Fibroblast of gingiva (primary cell): ENCODE results near the gene MAP4K2.
"Not testable (repeated sequence)": the region's sequence is repeated elsewhere in the genome, so short reads cannot be mapped to it uniquely, and the experiment has no call there.

Experiments used
- DNase-seq: peaks from one replicate; pipeline ENCODE4 v3.0.0-alpha.2; 2011; ENCODE audit warnings: low read depth

MAP4K2 gene

DNA sequence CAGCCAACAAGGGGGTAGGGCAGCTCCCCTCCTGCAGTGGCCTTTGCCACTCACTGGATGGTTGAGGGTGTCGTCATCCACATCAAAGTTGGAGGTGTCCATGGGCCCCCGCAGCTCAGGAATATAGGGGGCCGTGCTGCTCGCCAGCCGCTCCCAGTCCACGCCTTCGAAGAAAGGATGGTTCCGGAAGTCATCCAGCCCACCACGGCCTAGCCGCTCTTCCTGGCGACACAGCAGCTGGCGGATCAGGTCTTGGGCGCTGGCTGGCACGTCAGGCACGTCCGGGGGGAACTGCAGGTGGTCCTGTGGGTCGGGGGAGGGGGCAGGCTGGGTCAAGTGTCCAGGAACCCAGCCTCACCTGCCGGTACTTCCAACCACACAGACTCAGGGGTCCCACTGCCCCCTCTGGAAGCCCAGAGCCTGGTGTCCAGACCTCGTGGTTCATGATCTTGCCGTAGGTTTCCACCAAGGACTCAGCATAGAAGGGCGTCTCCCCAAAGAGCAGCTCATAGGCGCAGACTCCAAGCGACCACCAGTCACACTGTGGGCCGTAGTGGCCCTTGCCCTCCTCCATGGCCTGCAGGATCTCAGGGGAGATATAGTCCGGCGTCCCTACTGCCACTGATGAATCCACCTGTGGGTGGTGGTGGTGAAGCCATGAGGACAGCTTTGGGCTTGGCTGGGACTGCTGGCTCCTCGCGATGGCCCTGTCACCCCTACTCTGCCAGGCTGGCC is 35.8 kb upstream of the MAP4K2 start:
- DNase-seq, result no peak

GRCh38 chr11:64837887-64838351 is 34.9 kb upstream of the MAP4K2 start:
- DNase-seq, result no peak

GRCh38 chr11:64836448-64837072 is 33.5 kb upstream of the MAP4K2 start:
- DNase-seq, result no peak

- DNase-seq, result no peak
These were observed 32.8 kb upstream of the MAP4K2 start for GRCh38 chr11:64835616-64836447.

GRCh38 chr11:64834723-64835615 is 32.0 kb upstream of the MAP4K2 start:
- DNase-seq, result no peak

- DNase-seq, result no peak
These were observed 31.2 kb upstream of the MAP4K2 start for GRCh38 chr11:64834031-64834722.

- DNase-seq, result no peak
These were observed 30.5 kb upstream of the MAP4K2 start for GRCh38 chr11:64833509-64833908.

DNA sequence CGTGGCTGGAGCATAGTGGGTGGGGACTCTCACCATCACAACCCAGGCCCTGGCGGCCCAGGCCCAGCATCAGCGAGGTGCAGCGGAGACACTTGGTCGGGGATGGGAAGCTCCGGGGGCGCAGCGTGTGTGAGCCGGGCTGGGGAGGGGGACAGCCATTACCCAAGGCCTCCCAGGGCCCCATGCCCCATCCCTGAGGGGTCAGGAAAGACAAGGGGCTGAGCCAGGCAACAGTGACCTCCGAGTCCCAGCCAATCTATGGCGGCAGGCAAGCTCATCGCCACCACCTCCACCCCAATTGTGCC is 30.1 kb upstream of the MAP4K2 start:
- DNase-seq, result no peak

DNA sequence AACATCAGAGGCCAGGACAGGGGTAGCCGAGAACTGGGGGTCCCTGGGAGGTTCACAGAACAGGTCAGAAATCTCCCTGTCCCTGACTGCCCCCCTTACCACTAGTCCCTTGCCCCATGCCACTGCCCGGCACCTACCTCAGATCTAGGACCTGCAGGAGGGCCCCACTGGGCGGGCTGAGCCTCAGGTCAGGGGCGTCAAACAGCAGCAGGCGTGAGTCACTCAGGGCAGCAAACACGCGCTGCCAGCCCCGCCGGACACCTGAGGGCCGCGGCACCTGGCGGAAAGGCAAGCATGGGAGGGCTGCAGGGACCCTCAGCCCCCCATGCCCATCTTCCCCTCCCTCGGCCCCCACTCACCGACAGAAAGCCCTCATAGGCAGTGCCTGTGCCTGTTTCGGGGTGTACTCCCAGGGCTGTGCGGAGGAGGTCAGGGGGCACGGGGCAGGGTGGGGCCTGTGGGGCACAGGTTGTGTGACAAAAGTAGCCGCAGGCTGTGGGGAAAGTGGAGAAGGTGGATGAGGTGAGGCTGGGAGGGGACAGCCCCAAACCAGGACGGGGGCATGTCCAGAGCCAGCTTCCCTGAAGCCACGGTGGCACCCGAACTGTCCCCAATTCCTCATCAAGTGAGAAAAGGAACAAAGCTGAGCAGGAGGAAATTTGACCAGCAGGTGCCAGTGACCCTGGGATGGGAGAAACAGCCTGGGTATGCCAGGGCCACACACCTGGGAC is 29.6 kb upstream of the MAP4K2 start:
- no peak for DNase-seq

GRCh38 chr11:64831411-64831891 is 28.4 kb upstream of the MAP4K2 start:
- no peak for DNase-seq

DNA sequence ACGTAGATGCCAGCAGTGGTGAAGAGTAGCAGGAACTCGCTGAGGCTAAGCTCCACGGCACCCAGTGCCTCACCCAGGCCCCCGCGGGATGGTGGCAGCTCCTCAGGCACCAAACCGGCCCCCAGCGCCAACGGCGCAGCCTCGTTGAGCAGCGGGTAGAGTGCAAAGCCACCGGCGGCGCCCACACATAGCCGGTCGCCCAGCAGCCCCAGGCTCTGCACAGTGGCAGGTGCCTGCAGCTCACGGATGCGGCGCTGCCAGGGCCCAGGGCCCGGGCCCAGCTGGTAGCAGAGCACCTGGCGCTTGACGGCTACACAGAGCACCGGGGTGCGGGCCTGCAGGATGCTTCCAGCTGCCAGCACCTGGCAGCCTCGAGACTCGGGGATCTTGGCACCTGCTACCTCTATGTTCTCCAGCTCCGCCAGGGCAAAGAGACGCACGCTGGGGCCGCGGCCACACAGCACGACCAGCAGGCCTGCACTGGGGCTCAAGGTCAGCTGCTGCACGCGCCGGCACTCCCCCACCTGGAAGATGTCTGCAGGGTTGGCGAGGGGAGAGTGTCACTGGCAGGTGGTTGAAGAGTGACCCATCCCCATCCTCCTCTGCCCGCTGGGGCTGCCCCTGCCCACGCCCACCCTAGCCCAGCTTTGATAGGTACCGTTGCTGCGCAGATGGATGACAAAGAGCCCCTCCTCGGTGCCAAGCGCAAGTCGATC is 26.7 kb upstream of the MAP4K2 start:
- DNase-seq, result no peak

GRCh38 chr11:64827451-64827839 is 24.4 kb upstream of the MAP4K2 start:
- no peak for DNase-seq

DNA sequence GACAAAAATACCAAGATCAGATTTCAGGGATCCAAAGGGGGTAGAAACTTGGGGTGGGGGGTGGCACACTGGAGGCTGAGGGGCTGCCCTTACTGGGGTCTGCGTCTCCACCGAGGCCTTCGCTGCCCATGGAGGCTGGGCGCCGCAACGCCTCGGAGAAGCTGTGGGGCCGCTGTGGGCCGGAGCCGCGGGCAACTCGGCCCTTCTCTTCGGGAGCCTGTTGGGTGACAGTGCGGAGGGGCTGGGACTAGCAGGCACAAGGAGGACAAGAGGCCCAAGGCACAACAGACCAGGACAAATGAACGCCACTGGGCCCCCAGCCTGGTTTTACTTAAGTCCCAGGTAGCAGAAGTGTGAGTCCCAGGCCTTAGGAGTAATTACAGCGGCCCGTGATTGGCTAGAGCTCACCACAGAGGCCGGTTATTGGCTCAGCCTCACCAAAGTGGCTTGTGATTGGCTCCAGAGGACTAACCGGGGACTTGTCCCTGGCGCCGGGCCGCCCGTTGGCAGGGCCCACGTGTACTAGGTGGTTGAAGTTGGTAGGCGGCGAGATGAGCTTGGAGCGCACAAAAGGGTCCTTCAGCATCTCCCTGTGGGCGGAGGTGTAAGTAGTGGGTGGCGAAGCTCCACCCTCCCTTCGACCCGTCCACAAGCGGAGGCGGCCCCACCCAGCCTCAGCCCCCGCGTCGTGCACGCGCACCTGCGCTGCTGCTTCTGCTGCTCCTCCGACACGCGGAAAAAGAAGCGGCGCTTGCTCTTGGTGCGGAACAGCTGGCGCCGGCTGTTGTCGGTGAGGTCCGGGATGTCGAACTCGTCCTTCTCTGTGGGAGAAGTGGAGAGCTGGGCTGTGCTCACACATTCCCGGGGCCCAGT is 23.8 kb upstream of the MAP4K2 start:
- no peak for DNase-seq

GRCh38 chr11:64826062-64826461 is 23.0 kb upstream of the MAP4K2 start:
- no peak for DNase-seq

- no peak for DNase-seq
These were observed 20.6 kb upstream of the MAP4K2 start for GRCh38 chr11:64823568-64824119.

DNA sequence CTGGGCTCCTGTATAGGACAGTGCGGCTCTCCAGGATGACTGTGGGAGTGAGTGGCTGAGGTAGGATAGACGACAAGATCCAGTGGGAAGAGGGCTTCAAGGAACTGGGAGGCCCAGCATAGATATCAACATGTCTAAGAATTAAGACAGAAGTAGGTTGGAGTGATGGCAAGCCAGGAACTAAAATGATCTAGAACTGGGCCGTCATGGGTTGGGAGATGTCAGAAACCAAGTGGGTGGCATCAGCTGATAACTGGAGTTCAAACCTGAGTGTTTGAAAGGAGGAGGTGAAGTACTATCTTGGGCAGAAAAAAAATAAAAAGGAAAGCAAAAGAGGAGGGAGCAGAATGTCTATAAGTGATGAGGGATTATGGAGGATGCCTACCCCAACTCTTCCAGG is 14.5 kb upstream of the MAP4K2 start:
- DNase-seq, result no peak

- DNase-seq, result not testable (repeated sequence)
These were observed 12.4 kb upstream of the MAP4K2 start for GRCh38 chr11:64815433-64815832.

DNA sequence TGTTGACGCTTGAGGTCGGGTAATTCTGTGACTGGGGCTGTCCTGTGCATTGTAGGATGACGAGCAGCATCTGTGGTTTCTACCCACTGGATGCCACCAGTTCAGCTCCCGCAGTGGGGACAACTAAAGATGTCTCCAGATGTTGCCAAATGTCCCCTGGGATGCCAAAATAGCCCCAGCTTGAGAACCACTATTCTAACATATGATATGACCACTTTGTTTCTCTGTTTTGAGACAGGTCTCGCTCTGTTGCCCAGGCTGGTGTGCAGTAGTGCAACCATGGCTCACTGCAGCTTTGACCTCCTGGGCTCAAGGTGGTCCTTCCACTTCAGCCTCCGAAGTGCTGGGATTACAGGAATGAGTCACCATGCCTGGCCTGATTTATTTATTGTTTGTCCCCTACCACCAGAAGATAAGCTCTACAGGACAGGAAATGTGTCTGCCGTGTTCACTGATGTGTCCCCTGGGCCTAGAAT is 11.7 kb upstream of the MAP4K2 start:
- DNase-seq, result no peak
